Hindlimb muscle (tissue), 1 donor: ENCODE measurements around the gene RNASE13. TPM values are rescaled to one million over a fixed set of nuclear protein-coding genes. Genes with fewer than 3 reads are reported as not detected.

Source experiments
- DNase-seq: peaks from one replicate; pipeline ENCODE4 v3.0.0-alpha.2; 2013
- polyA plus RNA-seq: library from polyadenylated mRNA; unstranded; fragments of 120-200 nt; gene quantifications from one replicate; pipeline ENCODE4 v1.2.1, GENCODE V29; 2013; ENCODE audit not compliant: insufficient read length

Gene RNASE13
- polyA plus RNA-seq = 0.21 TPM

GRCh38 chr14:21034707-21035106 lies at the start of gene RNASE13:
Gene RNASE13, minus strand, starts transcription at chr14:21034807. Its CDS starts 519 bp downstream, at chr14:21034288.
- no peak for DNase-seq

- no peak for DNase-seq
Measured at GRCh38 chr14:21084396-21084795, 49.8 kb upstream of the RNASE13 start.

DNA sequence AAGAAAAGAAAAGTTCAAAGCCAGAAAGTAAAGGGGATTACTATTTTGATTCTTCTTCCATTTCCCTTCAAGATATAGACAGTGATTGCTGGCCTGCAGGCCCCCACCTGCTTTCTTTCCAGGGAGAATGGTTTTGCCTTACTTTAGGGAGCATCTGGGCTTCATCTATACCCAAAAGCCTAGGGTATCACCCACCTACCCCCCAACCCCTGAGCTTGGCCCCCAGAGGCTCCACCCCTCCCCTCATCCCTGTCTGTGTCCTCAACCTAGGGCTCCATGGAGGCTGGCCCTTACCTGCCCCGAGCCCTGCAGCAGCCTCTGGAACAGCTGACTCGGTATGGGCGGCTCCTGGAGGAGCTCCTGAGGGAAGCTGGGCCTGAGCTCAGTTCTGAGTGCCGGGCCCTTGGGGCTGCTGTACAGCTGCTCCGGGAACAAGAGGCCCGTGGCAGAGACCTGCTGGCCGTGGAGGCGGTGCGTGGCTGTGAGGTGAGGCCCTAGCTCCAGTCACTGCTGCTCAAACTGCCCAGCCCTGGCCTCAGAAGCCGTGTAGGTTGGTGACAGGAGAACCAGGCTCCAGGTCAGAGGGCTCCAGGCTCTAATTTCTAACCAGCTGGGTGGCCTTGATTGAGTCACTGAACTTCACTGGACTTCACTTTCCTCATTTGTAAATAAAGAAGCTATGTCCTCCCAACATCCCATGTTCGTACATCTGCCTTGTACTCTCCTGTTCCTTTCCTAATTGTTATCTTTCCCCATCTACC lies 49.1 kb upstream of the RNASE13 start:
- no peak for DNase-seq

DNA sequence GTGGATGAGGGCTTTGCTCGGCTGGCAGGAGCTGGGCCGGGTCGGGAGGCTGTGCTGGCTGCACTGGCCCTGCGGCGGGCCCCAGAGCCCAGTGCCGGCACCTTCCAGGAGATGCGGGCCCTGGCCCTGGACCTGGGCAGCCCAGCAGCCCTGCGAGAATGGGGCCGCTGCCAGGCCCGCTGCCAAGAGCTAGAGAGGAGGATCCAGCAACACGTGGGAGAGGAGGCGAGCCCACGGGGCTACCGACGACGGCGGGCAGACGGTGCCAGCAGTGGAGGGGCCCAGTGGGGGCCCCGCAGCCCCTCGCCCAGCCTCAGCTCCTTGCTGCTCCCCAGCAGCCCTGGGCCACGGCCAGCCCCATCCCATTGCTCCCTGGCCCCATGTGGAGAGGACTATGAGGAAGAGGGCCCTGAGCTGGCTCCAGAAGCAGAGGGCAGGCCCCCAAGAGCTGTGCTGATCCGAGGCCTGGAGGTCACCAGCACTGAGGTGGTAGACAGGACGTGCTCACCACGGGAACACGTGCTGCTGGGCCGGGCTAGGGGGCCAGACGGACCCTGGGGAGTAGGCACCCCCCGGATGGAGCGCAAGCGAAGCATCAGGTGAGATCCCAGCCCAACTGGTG lies 47.0 kb upstream of the RNASE13 start:
- DNase-seq = no peak

DNA sequence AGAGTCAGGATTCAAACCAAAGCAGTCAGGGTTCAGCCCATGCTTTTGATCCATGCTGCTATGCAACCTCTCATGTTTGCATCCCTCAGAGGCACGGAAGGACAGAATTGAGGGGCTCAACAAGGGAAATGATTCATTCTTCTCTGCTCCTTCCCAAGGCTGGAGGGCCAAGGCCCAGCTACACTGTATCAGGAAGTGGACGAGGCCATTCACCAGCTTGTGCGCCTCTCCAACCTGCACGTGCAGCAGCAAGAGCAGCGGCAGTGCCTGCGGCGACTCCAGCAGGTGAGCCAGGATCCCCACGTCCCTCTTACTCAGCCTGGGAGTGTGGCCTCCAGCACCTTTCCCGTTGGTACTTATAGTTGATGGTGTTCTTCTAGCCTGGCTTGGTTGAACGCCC lies 44.1 kb upstream of the RNASE13 start:
- DNase-seq = no peak

DNA sequence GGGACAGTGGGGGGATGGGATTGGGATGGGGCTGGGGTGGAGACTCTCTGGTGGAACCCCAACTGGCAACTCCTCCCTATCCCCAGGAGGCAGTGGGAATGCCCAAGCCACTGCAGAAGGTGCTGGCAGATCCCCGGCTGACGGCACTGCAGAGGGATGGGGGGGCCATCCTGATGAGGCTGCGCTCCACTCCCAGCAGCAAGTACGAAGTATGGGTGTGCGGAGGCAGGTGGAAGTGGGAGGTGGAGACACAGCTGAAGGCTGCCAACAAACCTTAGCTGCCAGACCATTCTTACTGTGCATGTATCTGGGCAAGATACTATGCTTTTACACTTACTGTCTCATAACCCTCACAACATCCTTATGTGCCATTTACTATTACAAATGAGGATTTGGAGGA lies 43.7 kb upstream of the RNASE13 start:
- DNase-seq = no peak

GRCh38 chr14:21077672-21078071 lies 43.1 kb upstream of the RNASE13 start:
- DNase-seq = no peak

DNA sequence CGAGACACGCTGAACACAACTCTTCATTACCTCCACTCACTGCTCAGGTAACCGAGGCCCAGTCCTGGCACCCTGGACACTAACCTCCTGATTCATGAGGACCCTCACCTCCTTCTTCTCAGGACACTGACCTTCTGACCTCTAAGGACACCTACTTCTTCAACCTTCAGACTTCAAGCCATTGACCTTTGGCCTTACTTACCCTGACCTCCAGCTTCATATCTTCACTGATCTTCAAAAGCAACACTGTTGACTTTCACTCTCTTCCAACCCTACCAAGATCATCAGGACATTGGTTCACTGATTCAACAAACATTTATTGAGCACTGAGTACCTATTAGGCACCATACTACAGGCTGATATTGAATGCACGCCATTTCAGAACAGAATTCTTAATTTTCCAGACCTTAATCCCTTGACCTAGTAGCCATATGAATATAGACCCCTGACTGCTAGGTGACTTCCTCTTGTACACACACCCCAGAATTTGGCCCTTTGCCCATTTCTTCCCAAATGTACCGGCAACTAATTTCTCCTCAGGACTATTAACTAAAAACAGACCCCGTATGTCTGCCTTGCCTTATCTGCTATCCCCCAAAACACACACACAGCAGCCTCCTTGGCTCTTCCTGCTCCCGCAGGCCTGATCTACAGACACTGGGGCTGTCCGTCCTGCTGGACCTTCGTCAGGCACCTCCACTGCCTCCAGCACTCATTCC lies 41.3 kb upstream of the RNASE13 start:
- no peak for DNase-seq

GRCh38 chr14:21074398-21075272 lies 40.0 kb upstream of the RNASE13 start:
- DNase-seq = no peak

- DNase-seq = no peak
Measured at GRCh38 chr14:21073921-21074320, 39.3 kb upstream of the RNASE13 start.

DNA sequence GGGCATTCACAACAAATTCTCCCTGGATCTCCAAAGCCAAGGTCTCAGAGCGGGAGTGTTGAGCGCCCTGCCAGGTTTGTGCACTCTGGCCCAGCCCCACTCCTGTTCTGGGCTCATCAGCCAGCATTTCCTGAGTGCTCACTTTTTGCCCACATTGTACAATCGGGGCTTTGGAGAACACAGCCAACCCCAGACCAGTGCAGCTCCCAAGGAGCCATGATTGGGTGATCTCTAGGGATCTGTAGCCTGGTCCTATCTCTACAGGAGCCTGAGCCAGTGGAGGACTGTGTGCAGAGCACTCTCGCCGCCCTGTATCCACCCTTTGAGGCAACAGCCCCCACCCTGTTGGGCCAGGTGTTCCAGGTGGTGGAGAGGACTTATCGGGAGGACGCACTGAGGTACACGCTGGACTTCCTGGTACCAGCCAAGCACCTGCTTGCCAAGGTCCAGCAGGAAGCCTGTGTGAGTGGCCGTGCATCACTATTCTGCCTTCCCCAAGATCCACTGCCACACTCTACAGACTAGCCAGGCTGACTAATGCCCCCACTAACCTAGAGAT lies 38.3 kb upstream of the RNASE13 start:
- no peak for DNase-seq

DNA sequence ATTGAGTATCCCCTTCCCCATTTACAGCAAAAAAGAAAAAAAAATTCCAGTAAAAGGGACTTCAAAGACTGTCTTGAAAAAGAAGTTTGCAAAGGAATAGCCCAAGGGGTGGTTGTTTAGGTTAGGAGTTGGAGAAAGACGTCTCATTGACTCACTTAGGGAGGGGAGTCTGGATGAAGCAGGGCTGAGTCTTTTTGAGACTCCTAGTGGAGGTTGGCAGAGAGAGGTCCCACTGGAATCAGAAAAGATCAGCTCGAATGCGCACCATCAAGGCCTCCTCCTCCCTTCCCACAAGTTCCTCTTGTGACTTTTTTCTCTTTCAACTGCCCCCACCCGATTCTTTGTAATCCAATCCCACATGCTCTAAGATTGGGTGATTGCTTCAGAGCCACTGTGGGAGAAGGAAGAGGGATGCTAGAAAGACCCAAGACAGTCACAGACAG lies 37.4 kb upstream of the RNASE13 start:
- DNase-seq = no peak

GRCh38 chr14:21071225-21072030 lies 36.8 kb upstream of the RNASE13 start:
- peak; percentile 93 for DNase-seq

DNA sequence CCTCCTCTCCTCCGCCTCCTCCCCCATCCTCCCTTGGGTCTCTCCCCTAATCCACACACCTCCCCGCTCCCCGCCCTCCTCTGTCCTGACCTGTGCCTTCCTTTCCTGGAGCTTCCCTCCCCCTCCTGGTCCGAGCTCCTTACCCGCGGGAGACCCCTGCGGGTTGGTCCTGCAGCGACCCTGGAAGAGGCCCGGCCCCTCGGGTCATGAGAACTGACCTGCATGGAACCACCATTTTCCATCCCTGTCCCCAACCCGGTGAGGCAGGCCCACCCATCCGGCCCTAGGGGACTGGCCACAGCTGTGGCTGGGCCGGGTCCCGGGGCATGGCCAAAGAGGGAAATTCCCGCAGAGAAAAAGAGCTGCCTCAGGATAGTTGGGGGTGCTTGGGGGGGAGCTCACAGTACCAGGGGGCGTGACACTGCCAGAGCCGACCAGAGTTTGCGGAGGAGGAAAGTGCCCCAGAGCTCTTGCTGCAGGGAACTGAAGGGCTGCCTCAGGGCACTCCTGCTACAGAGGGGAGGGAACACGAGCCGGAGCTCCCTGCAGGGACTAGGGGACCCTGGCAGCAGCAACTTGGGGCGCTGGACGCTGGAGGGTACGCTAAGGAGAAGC lies 36.1 kb upstream of the RNASE13 start:
- peak; percentile 56 for DNase-seq

GRCh38 chr14:21070083-21070609 lies 35.5 kb upstream of the RNASE13 start, which contains the start of gene ARHGEF40:
Gene ARHGEF40, plus strand, starts transcription at chr14:21070304. Its CDS starts 93 bp downstream, at chr14:21070397.
- peak; percentile 77 for DNase-seq

DNA sequence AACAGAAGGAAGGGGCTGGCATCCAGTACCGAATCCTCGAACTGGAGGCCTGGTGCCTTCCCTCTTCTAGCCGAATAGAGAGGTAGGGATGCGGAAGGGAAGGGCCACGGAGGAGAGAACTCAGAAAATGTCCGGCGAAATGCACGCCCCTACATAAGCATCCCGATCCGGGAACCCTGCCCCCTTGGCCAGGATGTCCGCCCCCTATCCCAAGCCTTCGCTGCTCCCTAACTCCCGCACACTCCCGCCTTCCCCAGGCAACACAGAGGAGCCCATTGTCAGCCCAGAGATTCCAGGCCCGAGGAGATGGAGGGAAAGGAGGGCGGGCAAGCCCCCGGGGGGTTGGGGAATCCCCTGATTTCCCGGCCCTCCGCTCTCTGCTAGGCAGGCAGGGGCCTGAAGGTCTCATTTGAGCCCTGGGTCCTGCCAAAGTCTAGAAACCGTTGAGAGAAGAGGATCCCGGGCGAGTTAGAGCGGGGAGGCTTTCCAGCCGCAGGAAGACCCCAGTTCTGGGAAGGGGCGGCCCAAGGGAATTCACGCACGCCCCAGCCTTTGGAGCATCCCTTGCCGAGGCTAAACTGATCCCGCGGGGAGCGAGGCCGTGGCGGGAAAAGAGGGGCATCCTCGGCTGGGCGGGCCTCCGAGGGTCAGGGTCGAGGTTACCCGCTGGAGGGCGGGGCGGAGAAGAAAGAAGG lies 34.9 kb upstream of the RNASE13 start:
- peak; percentile 80 for DNase-seq

DNA sequence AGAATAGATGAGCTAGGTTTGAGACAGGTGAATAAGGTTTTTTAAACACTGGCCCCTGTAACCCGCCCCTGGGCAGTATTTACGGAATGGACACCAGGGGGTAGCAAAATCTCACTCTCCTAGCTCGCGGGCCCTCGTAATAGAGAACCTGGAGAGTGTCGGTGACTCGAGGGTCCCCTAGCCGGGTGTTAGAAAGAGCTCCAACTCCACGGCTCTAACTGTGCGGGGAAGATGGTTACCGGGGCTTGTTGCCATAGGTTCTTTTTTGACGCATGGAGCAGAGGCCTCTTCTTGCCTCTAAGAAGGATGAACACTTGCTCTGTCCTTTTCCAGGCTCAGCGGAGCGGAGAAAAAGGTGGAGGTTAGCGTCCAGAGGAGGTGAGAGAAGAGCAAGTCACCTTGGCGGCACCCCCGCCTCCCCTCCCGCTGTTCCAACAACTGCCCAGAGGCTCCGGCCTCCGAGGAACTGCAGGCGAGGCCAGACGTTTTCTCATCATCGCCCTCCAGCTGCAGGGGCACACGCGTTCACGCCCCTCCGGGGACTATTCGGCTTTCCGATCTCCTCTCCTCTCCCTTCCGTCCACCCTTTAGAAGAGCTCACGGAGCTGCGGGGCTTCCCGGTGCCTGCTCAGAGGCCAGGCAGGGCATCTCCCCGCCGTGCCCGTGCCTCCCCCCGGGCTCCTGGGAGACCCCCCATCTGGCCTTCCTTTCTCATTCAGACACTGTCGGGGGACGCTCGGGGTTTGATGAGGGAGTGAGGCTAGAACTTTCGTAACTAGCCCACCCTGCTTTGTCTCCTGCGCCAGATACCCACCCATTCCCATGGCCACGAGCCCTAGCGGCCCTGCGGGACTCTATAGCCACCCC lies 34.1 kb upstream of the RNASE13 start:
- peak; percentile 69 for DNase-seq

DNA sequence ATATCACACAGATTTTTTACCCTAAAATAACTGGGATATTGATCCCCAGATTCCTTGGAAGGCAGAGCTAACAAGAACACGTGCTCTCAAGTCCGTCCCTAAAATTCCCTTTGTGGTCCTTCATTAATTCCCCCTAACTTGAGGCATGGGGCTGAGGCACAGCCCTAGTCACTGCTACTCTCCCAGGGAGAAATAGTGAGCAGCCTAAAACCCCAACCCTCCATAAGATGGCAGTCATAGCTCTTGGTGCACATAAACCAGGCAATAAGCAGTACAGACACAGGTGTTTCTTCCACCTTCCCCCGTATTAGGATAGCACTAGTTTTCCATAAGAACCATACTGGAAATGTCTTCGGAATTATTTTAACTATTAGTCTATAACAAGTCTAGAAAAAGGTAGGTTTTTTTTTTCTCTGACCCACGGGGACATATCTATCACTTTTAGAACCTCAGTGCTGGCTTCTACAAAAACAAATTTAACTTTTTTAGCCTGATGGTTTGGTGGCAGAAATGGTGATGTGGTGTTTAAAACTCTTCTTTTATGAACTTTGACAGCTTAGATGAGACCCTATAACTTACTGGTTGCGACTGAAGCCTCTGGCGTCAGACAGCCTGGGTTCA lies 32.4 kb upstream of the RNASE13 start:
- DNase-seq = no peak
